Psoas muscle (tissue), 8 donors: ENCODE results near the gene TNNI3. TPM values are rescaled to one million over a fixed set of nuclear protein-coding genes. Genes with fewer than 3 reads are reported as not detected.

Experiments
- ATAC-seq, 4 donors: fragments of 200-7000 bp; cut with Tn5 transposase; one replicate each; pipeline ENCODE4 v1.9.1; 2020; ENCODE audit warnings: moderate library complexity in 3 of 4, mild to moderate bottlenecking in 2 of 4
- DNase-seq, 2 donors: peaks; one replicate each; pipeline ENCODE4 v3.0.0-alpha.2; 2020
- H3K27ac ChIP-seq: fragments of 200-600 bp; one replicate; pipeline ENCODE4 v1.8.0; 2022
- H3K27me3 ChIP-seq, 3 donors: fragments of 200-600 bp in 1 of 3; one replicate each; pipeline versions ENCODE4 v1.6.1 to v1.8.0; 2013 to 2022; ENCODE audit warnings: low read length in 2 of 3, mild to moderate bottlenecking in 2 of 3, moderate library complexity in 1 of 3; ENCODE audit not compliant: insufficient read depth in 3 of 3
- H3K36me3 ChIP-seq, 2 donors: fragments of 200-600 bp in 1 of 2; one replicate each; pipeline versions ENCODE4 v1.6.1 to v1.8.0; 2013 to 2022; ENCODE audit warnings: low read depth in 1 of 2, mild to moderate bottlenecking in 1 of 2, moderate library complexity in 1 of 2; ENCODE audit not compliant: insufficient read depth in 1 of 2
- H3K4me1 ChIP-seq: fragments of 200-600 bp; one replicate; pipeline ENCODE4 v1.8.0; 2022
- H3K4me3 ChIP-seq: fragments of 200-600 bp; one replicate; pipeline ENCODE4 v1.8.0; 2022; ENCODE audit warnings: mild to moderate bottlenecking
- H3K9me3 ChIP-seq: fragments of 200-600 bp; one replicate; pipeline ENCODE4 v1.8.0; 2022
- WGBS, 3 donors: extraction: QIAGEN DNeasy Blood & Tissue Kit; methylation state at CpG; one replicate each; pipeline versions ENCODE4 v1.1.6 to v1.1.7; 2013; 5-methylcytosine and 5-hydroxymethylcytosine counted together
- intact Hi-C, 2 donors: fragments of 100-400 bp; cut with DNase I; formaldehyde crosslinking; loops; one replicate each; pipeline versions ENCODE4 v1.11.0 to v1.14.2; 2022
- polyA plus RNA-seq, 3 donors: library from polyadenylated mRNA; stranded (reverse); fragments of 200-250 nt; gene quantifications; one replicate each; pipeline ENCODE4 v1.2.3, GENCODE V29; 2013
- total RNA-seq, 4 donors: library from RNA; stranded (reverse); fragmentation: NEBNext Ultra II Directional in 2 of 4; extraction: Animal tissue kit (Norgen Biotek cat#: 25700) in 2 of 4; gene quantifications; one replicate each; pipeline versions ENCODE4 v1.2.1 to v1.2.4, GENCODE V29; 2021 to 2023
- TF ChIP-seq, protein P1 (sequence below): fragments of 200-600 bp; IDR thresholded peaks from one replicate; pipeline ENCODE4 v1.8.0; 2022; ENCODE audit warnings: antibody characterized with exemption
- donor health status: healthy with polysubstance abuse.
- donor health status: DM: no; HTN: no; CAD: no; lungs with moderate emphysema.
- donor health status: Bipolar disorder and iron deficiency.
- donor health status: healthy.
- donor health status: DM: yes; HTN: yes; CAD: no.
- donor health status: DM: no; HTN: no; CAD: no.
- donor health status: DM: no; HTN: no; CAD: no.
- donor health status: DM: yes; HTN: yes; CAD: no.

TNNI3 gene
- total and polyA plus RNA-seq, 7 donors, result 5.0 to 17.4 (median 13.4) TPM

DNA sequence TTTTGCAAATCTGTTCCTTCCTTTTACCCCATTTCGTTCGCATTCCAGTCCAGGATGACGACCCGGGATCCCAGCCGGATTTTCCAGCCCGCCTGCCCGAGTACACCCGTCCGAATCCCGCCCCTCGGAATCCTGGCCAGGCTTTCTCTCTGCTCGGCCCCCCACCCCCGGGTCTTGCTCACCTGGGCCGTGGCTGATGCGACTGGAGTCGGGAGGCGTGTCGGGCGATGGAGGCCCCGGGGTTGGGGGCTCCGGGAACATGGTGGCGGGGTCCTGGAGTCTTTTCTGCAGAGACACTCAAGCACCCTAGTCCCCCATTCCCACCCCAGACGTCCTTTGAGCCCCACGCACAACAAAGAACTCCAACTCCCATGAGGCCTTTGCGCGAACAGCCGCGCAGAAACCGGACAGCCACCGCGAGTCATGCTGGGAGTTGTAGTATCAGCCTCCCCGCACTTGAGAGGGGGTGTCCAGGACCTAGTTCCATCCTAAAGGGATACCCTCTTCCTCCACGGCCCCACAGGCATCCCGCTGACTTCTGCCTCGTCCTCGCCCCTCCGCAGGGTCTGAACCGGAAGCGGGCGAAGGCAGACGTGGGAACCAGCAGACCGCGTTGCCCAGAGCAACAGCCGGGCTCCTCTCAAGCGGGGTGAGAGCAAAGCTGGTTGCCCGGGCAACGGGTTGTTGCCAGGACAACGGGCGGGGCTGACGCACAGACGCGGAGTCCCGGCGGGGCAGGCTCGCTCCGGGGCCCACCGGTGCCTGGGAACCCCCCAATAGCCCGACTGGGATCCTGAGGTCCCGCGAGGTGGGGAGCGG, 21.5 kb upstream of the TNNI3 start:
- DNase-seq (peak; percentile 61 to 74), ATAC-seq (peak; percentile 76 to 93 (median 84))
- Histone ChIP-seq H3K9me3 (no peaks in the 10 kb centered on the region), H3K4me3 (peak overlapping the region; percentile 56), H3K27me3 (peaks cover 0 to 92% (median 38%) of the 10 kb centered on the region in 3 donors), H3K36me3 (no peaks in the 10 kb centered on the region), H3K27ac (no peak overlapping the region), H3K4me1 (peaks cover 7% of the 10 kb centered on the region)
- TF ChIP-seq, protein P1, sequence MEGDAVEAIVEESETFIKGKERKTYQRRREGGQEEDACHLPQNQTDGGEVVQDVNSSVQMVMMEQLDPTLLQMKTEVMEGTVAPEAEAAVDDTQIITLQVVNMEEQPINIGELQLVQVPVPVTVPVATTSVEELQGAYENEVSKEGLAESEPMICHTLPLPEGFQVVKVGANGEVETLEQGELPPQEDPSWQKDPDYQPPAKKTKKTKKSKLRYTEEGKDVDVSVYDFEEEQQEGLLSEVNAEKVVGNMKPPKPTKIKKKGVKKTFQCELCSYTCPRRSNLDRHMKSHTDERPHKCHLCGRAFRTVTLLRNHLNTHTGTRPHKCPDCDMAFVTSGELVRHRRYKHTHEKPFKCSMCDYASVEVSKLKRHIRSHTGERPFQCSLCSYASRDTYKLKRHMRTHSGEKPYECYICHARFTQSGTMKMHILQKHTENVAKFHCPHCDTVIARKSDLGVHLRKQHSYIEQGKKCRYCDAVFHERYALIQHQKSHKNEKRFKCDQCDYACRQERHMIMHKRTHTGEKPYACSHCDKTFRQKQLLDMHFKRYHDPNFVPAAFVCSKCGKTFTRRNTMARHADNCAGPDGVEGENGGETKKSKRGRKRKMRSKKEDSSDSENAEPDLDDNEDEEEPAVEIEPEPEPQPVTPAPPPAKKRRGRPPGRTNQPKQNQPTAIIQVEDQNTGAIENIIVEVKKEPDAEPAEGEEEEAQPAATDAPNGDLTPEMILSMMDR, result no peak
- intact Hi-C loops, result no loop called here
- WGBS, 3 donors, result 3 to 4% (median 3%) methylated on average over 54 to 61 of the region's 61 CpGs

DNA sequence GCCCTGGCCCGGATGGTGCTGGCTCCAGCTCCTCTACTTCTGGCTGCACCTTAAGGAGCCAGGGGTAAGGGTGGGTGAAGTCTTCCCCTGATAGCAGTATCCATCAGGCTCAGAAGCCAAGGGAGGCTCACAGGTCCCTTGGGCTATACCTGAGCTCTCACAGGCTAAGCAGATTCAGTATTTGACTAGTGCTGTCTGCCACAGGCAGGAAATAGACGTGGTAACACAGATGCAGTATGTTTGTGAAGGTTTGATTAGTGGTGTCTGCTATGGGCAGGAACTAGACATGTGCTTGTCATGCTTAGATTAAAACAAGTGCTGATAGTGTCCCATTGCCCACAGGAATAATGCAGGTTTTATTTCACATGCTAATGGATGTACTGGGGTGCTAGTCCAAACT, 18.5 kb upstream of the TNNI3 start:
- WGBS, 3 donors, result 21 to 31% (median 27%) methylated on average over 2 of the region's 2 CpGs
- H3K9me3 ChIP-seq, result no peaks in the 10 kb centered on the region
- H3K27ac ChIP-seq, result no peak overlapping the region
- no peaks in the 10 kb centered on the region for H3K36me3 ChIP-seq
- ATAC-seq (no peak), DNase-seq (no peak)
- H3K4me1 ChIP-seq, result peaks cover 7% of the 10 kb centered on the region
- intact Hi-C loops, result no loop called here
- TF ChIP-seq, protein P1, result no peak
- H3K27me3 ChIP-seq, result peaks cover 0 to 97% (median 47%) of the 10 kb centered on the region in 3 donors
- H3K4me3 ChIP-seq, result no peak overlapping the region

DNA sequence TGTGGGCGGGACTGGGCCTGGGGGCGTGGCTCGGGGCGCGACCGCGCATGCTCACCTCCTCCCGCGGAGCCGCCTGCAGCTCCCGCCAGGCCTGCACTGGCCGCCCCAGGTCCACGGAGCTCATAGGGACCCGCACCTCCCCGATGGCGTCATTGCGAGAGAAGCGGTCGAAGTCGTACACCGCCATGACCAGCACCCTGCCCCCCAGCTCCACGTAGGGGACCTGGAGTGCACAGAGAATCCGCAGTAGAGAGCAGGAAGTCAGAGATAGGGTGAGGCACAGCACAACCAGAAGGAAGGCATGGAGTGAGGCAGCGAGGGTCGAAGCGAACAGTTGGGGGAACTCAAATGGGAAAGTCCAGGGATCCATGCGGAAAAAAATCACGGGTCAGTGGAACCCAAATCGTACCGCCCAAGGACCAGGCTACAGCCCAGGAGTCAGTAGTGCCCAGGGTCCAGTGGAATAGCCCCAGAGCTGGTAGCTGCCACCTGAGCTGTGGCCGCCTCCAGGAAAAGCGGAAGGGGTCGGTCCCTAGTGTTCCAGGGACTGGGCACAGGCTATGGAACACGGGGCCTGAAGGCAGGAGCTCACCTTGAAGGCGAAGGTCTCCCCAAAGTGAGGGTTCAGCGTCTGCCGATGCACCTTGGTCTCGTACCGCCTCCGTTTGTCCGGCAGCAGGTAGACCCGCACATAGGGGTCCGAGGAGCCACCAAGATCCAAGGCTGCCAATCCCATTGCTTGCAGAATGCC, 17.8 kb upstream of the TNNI3 start:
- Histone ChIP-seq H3K4me1 (peaks cover 7% of the 10 kb centered on the region), H3K9me3 (no peaks in the 10 kb centered on the region), H3K27me3 (peaks cover 0 to 96% (median 45%) of the 10 kb centered on the region in 3 donors), H3K36me3 (no peaks in the 10 kb centered on the region), H3K4me3 (no peak overlapping the region), H3K27ac (no peak overlapping the region)
- 52 to 64% (median 53%) methylated on average over 43 of the region's 43 CpGs for WGBS, 3 donors
- TF ChIP-seq, protein P1, result no peak
- intact Hi-C loops, result no loop called here
- ATAC-seq, result peak in 1 of 4 donors; percentile 25
- no peak for DNase-seq

DNA sequence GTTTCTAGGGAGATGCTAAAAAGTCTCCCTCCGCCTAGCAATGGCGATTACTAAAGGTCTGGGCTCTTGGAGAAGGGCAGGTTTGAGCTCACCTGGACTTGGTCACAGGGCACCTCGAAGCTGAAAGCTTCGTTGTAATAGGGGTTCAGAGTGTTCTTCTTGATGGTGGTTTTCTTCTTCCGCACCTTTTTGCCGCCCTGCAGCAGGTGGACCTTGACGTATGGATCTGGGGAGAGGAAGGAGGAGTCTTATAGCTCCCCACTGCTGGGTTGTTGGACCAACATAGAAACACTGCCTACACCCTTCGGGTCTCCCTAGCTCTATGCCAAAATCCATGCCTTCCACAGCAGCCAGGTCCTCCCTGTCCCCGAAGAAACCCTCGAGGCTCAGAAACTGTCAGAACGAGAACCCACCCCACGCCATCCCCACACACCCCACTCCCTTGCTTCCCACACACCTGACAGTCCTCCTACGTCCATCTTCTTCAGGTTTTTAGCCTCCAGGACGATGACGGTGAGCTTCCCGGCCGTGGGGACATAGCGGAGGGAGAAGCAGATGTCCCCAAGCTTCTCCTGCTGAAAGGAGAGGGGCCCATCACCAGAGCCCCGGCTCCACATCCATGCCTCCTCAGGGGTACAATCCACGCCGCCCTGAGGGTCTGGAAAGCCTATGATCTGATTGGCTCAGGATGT, 17.0 kb upstream of the TNNI3 start:
- 44 to 60% (median 59%) methylated on average over 19 to 21 of the region's 21 CpGs for WGBS, 3 donors
- DNase-seq, result no peak
- TF ChIP-seq, protein P1, result no peak
- H3K4me3 ChIP-seq, result no peak overlapping the region
- H3K27me3 ChIP-seq, result peaks cover 0 to 96% (median 38%) of the 10 kb centered on the region in 3 donors
- H3K27ac ChIP-seq, result no peak overlapping the region
- H3K36me3 ChIP-seq, result no peaks in the 10 kb centered on the region
- H3K9me3 ChIP-seq, result no peaks in the 10 kb centered on the region
- intact Hi-C loops, result no loop called here
- H3K4me1 ChIP-seq, result peaks cover 6% of the 10 kb centered on the region
- no peak for ATAC-seq
